Left renal pelvis (tissue), 4 donors: Measurements from ENCODE around the gene RELL1. TPM values are rescaled to one million over a fixed set of nuclear protein-coding genes. Genes with fewer than 3 reads are reported as not detected.
A peak's percentile ranks its signal among the peaks of the same experiment; 100 is the strongest.

Experiments used
- DNase-seq, 4 donors: peaks; one replicate each; pipeline ENCODE4 v3.0.0-alpha.2; 2013; ENCODE audit warnings: low read depth in 4 of 4, low spot score in 3 of 4
- polyA plus RNA-seq, 4 donors: library from polyadenylated mRNA; unstranded; fragments of 120-200 nt; gene quantifications; one replicate each; pipeline ENCODE4 v1.2.1, GENCODE V29; 2013; ENCODE audit not compliant: insufficient read length in 4 of 4

RELL1 gene
- polyA plus RNA-seq, 4 donors, result 9.8 to 10.4 (median 10.2) TPM

DNA sequence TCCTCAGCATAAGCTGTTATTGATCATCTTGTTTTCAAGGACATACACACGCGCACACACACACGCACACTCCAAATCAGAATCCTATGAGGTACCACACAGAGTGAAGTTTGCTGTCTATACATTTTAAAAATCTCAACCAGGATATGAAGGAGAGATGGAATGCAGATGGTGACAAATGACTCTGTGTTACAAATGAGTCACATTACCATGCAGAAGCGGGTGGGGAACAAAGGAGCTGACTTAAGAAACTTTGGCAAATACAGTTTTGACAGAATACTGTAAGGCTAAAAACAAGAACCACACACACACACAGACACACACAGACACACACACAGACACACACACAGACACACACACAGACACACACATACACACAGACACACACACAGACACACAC, 81.7 kb downstream of the RELL1 start:
- no peak for DNase-seq

DNA sequence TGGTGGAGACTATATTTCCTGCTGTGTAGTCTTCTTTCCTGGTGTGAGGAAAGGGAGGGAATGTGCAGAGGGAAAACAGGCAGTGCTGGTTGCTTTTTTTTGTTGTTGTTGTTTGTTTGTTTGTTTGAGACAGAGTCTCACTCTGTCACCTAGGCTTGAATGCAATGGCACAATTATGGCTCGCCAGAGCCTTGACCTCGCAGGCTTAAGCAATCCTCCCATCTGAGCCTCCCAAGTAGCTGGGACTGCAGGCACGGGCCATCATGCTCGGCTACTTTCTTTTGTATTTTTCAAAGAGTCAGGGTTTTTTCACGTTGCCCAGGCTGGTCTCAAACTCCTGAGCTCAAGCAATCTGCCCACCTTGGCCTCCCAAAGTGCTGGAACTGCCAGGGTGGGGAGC, 82.5 kb downstream of the RELL1 start:
- DNase-seq, result no peak

DNA sequence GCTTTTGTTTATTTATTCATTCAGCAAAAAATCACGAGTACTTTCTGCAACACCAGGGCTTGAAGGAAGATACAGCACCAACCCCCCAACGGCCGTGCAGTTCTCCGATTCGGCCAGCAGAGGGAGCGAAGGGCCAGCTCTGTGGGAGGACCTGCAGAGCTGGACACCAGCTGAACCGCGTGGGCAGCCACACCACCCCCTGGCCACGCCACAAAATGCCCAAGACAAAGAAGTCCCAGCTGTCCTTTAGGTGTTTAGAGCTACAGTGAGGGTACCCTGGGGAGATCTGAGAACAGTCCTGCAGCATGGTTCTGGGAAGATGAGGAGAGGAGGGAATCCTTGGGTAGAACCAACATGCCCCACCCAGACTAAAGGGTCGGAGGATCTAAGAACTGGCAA, 83.1 kb downstream of the RELL1 start:
- DNase-seq, result peak; percentile 48 to 59 (median 51)

DNA sequence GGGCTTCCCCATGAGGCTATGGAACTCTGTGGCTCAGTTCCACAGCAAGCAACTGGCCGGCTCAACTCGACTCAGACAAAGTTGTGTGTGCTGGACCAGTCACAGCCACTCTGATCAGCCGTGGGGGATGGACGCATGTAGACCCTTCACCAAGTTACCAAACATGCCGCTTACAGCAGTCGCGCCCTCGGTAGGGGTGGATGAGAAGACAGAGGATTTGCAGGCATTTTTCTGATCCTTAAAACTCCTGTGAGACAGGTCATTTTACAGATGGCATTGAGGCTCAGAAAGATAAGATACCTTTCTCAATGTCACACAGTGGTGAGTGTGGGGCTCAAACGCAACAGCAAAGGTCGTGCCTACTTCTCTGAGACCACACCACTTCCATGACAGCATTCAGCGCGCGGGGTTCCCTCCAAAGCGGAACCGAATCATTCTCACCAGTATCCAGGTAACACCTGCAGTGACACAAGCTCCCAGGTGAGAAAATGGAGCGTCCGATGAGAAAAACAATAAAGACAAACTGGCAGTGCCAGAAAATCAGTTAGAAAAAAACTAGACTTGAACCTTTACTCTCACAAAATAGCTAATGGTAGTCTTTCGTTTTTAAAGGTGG, 83.6 kb downstream of the RELL1 start:
- no peak for DNase-seq

DNA sequence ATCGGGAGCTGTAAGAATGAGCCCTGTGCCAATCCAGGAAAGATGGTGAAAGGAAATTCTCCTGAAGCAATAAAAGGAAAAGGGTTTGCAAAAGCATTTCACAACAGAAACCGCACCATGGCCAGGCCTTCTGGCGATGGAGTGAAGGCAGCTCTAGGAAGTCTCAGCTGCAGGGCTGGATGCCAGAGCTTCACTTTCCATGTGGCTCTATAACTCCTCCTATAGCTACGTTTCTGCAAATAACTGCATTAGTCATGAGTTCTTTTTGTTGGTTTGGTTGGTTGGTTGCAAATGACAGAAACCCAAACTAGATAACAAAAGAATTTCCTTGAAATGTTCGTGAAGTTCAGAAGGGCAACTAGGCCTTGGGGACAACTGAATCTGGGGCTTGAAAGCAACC, 84.6 kb downstream of the RELL1 start:
- no peak for DNase-seq

DNA sequence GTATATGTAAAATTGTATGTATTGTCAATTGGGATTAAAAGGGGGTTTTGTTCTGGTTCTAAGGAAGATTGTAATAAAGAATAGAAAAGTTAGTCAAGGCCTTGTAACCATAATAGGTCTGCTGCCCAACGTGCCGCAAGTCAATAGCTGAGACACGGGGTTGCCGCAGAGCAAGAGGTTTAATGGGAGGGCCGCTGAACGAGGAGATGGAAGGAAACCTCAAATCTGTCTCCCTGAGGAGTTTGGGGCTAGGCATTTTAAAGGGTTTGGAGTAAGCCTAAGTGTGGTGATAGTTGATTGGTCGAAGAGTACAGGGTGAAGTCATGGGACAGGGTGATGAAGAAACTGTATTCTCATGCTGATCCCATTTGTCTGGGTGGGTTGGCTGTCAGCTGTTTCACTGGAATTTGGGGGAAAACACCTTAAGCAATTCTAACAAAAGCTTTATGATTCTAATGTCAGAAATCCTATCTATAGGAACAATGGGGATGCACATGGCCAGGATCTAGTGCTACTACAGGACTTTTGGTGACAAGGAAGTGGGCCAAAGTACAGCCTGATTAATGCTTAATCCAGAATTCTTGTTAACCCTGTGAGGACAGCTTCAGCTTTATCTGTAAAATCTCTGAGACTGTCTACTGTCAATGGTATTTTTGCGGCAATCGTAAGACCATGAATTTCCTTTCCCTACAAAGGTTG, 86.9 kb downstream of the RELL1 start:
- no peak for DNase-seq

DNA sequence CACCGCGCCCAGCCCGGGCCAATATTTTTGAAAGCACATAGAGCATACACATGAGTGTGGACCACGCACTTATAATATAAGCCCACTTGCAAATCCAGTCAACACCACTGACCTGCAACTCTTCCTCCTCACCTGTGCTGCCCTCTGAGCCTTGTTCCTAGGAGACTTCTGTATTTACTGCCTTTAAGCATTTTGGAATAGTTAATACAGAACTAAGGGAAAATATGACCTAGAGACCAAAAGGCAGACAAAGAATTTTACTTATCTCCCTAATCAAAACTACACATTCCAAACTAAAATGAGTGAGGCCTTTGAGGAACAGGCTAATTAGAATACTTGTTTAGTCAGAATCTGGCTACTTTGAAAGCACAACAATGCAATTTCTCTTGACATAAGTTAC, 89.1 kb downstream of the RELL1 start:
- no peak for DNase-seq

DNA sequence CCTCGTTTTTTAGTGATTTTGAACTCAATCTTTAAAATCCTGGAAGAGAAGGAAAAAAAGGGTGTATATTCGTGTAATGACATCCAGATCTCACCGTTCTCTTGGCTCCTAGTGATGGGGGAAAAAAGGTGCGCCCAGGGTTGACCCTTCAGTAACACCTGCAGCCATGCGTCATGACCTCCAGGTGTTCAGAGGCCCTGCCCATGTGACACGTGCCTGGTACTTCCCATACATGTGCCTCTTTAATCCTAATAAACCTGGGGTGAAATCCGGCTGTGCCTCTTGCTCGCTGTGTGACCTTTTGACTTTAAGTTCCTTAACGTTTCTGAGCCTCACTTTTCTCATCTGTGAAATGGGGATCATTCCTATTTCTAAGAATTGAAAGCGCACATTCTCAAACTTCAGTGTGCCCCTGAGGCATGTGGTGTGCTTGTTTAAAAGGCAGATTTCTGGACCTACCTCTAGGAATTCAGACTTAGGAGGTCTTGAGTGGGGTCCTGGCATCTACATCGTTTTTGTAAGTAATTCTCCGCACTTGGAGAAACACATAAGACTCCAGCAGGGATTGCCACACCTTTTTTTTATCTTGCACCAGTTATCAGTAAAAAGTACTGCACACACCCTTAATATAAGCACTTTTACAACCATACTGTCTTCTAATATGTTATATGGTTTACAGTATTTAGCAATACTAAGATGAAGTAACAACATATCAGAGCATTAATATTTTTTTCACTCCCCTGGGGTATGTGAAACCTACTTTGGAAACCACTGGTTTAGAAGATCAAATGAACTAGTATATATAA, 90.1 kb downstream of the RELL1 start:
- DNase-seq, result no peak

DNA sequence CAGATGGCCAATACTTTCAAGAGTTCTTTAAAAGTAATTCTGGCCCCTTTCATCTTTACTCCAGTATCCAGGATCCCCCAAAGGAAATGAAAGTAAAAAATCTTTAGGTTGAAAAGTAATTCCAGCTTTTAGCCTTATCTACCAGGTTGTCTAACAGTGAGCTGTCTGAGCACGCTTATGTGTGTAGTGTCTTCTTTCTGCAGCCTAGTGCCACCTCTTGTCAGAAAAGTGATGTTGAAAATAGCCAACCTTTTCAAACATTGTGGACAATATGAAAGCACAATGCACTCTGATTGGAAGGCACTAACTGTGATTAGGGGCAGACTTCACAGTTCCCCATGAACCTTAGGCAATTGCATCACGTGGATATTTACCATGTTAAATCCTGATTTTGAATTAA, 92.1 kb downstream of the RELL1 start:
- no peak for DNase-seq

DNA sequence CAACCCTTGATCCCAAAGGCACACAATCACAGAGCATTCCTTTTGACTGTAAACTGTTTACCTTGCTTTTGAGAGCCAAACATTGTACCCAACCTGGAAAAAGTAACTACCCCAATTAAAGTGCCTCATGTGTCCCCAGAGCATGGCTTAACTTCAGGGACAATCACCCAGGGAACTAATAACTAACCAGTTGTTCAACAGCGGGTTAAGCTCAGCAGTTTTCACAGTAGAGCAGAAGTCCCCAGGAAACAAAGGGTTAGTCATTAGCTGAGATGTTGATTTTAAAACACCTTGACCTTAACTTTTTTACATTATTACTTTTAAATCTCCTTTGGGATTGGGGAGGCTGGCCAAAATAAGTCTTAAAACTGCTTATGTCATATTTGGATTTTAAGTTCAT, 94.8 kb downstream of the RELL1 start:
- DNase-seq, result no peak

DNA sequence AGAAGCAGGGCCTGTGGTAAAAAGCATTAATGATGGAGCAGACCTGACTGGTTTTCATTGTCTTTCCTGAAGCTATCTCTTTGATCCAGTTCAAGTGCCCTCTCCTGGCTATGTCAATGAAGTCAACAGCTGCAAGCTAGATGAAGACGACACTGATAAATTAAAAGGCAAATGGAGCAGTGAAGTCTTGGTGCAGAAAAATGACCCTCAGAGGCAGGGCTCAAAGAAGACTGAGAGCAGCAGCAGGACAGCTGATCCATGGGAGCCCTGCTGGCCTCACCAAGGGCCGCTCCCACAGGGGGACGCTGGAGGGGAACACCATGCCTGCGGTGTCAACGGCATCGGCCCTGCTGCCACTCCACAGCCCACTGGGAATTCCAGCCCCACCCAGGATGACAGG, 96.2 kb downstream of the RELL1 start:
- no peak for DNase-seq

DNA sequence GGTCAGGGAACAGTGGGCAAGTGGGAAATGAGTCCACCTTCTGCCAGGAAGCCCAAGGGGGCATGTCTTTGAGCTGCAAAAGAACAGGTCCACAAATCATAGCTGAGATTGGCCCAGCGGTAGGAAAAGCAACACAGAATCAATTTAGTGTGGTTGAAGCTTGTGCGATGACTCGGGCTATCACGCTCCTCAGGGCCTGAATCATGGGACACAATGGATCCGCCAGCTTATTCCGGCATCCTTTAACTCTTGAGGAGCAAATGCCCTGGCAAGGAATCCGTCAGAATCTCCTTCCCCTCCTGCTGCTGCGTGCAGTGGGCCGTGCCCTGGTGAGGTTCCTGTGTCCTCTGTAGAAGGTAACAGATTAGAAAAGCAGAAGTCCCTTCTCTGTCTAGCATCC, 98.0 kb downstream of the RELL1 start:
- DNase-seq, result no peak

DNA sequence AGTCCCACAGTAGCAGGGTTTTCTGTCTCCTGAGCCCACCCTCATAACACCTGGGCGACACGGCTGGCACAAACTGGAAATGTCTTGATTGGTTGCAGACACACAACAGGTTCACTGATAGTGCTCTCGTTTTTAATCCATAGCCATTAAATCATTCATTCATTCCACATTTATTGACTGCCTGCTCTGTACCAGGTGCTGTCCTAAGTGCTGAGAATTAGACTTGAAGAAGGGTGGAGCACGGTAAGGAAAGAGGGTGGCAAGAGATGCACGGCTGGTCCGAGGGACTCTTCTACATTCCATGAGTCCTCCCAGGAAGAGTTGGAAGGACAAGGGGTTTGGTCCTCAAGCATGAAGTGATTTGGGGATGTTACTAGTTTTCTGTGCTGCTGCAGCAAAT, 100.0 kb downstream of the RELL1 start:
- no peak for DNase-seq

DNA sequence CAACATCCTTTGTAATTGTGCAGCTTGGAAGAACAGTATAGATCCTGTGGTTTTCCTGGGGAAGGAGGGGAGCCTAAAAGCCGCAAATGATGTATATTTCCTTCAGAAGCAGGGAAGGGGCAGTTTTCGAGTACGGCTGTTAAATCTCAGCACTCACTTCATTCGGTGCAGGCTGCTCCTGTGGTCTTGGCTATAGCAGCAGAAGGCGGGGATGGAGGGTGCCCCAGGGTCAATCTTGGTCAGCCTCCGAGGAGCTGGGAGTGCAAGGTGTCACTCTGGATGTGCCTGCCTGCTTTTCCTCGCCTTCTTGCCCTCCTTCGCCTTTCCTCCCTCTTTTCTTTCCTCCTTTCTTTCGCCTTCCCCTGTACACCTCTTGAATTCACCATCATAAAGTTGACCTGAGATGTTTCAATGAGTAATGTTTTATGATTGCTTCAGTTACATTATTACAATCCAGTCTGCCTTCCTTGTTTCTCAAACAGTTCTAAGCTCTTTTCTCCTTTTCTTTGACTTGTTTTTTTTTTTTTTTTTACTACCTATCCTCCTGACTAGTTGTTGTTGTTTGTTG, 101.6 kb downstream of the RELL1 start:
- no peak for DNase-seq

DNA sequence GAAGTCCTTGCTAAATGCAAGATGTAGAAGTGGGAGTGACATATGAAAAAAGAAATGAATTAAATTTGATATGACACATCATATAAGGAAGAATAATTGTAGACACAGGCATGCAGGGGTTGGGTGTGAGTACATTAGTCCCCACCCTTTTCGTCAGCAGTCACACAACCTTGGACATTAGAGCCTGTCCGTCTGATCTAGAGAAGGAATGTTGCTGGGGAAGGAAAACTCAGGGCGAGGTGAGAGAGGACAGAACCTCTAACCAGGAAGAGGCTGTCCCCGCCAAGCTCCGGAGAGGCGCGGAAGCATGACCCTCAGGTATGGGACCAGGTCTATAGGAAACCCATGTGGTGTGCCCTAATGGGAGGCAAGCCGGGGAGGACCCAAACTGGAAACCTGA, 102.1 kb downstream of the RELL1 start:
- no peak for DNase-seq

DNA sequence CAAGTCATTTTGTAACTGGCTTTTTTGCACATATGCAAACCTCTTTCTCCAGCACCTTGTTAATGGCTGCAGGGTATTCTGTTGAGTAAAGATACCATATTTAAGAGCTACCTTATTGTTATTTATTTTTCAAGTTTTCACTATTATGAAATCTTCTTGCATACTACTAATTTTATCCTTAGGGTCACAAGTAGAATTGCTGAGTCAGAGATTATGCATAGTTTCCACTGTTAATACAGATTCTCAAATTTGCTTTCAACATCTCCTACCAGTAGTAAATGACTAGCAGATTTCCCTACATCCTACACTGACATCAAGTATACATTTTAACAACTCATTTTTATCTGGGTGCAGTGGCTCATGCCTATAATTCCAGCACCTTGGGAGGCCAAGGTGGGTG, 112.6 kb downstream of the RELL1 start:
- DNase-seq, result no peak

DNA sequence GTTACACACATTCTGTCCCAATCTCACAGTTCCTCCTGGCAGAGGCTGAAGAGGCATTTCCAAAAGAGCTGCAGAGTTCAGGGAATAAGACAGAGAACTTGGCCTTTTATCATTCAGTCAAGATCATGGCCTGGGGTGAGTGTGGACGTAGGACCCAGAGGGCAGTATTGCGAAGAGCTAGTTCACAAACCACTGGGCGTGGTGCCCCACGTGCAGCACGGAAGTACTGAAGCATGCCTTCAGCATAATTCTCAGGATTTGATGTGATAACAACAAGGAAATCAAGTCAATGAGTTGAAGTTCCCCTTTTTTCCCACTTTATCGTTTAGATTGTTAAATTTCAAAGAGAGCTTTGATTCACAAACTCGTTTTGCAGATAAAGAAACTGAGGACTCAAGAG, 117.7 kb downstream of the RELL1 start:
- no peak for DNase-seq

DNA sequence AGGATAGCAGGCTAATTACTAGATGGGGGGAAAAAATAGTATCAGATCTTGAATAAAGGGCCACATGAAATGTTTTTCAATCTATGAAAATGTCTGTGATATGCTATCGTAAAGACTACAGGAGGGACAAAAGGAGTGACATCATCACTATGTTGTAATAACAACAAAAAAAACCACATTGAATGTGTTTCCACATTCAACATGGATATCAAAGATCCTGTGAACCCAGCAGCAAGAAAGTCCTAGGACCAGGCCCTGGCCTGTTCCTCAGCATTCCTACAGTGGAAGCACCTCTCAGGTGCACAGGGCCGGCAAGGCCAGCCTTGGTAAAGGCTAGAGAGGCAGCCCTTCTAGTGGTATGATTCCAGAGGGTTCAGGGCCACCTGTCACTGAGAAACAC, 118.3 kb downstream of the RELL1 start:
- DNase-seq, result no peak

DNA sequence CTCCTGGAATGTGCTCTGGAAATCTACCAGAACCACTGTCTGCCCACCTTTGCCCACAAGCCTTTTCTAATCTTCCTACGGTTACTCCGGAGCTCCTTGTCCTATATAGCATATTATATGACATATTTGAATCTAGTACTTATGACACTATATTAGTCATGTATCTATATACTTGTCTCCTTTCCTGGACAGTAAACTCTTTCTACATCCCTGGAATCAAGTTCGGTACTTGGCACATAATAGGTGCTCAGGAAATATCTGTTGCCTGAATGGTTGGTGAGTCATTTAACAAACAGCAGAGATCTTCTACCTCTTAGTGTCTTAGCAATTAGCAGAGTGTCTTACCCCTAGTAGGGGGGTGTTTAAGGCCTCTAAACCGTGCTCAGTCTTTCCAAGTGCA, 123.6 kb downstream of the RELL1 start:
- no peak for DNase-seq

DNA sequence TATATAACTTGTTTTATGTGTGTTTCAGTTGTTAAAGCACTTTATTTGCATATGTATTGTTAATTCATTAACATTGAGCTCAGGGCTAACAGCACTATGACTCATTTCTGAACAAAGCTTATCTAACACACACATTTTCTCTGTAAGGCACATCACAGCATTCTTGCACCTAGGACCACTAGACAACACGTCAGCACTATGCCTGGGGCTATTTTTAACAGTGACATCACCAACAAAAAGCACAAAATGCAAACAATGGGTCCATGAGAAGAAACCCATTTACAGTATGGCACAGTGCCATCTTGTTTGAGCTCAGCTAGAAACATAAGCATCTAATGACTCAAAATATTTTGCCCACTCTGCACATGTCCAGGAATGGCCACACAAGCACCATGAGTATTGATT, 124.4 kb downstream of the RELL1 start:
- DNase-seq, result no peak

DNA sequence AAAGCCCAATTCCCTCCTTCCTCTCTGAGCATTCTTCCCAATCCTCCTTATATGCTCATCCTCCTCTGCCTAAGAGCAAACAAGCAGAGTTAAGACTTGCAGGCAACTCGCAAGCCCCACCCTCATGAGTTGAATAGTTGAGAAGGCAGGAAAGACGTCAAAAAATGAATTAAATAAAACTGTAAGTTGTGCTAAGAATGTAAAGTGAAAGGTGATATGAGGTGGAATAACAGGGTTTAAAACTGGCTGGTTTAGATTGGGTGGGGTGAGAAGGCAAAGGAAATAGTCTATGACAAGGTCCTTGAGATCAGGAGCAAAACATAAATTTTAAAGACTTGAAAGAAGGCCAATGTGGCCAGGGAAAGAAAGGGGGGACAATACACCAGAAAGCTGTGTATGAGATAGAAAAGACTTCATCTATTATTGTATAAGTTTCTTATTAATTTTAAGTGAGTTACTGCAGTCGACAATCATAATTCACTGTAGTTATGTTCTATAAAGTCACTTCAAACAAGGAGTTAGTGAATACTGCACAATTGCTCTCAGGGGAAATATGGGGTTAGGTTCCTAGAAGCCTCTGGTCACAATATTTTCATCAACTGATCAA, 124.9 kb downstream of the RELL1 start:
- no peak for DNase-seq
